Activated CD8-positive, alpha-beta memory T cell treated with anti-CD3 and anti-CD28 coated beads for 48 hours (primary cell): ENCODE results near the gene RLN3.
"Not testable (repeated sequence)": the region's sequence is repeated elsewhere in the genome, so short reads cannot be mapped to it uniquely, and the experiment has no call there.

ENCODE experiments used
- DNase-seq, 3 experiments: peaks; one replicate each; pipeline ENCODE4 v3.0.0-alpha.2; 2020; ENCODE audit warnings: low read depth in 2 of 3, low spot score in 2 of 3

The RLN3 gene

DNA sequence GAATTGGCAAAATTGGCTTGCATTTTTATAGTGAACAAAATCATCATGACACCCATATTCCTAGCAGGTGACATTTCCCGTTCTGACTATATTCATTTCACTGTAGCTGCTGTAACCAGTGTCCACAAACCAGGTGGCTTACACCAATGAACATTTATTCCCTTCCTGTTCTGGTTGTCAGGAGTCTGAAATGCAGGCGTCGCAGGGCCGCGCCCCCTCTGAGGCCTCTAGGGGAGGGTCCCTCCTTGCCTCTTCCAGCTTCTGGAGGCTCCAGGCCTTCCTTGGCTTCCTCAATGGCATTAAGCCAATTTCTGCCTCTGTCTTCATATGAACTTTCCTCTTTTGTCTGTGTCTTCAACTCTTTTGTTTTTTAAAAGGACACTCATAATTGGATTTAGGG lies 6.5 kb upstream of the RLN3 start:
- DNase-seq: no peak

DNA sequence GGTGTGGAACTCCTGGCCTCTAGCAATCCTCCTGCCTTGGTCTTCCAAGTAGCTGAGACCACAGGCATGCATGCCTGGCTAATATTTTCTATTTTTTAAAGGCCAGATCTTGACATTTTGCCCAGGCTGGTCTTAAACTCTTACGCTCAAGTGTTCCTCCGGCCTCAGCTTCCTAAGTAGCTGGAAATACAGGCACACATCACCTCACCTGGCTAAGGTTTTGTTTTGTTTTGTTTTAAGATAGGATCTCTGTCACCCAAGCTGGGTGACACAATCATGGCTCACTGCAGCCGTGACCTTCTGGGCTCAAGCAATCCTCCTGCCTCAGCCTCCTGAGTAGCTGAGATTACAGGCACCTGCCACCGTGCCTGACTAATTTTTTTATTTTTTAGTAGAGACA lies 5.5 kb upstream of the RLN3 start:
- DNase-seq: no peak

DNA sequence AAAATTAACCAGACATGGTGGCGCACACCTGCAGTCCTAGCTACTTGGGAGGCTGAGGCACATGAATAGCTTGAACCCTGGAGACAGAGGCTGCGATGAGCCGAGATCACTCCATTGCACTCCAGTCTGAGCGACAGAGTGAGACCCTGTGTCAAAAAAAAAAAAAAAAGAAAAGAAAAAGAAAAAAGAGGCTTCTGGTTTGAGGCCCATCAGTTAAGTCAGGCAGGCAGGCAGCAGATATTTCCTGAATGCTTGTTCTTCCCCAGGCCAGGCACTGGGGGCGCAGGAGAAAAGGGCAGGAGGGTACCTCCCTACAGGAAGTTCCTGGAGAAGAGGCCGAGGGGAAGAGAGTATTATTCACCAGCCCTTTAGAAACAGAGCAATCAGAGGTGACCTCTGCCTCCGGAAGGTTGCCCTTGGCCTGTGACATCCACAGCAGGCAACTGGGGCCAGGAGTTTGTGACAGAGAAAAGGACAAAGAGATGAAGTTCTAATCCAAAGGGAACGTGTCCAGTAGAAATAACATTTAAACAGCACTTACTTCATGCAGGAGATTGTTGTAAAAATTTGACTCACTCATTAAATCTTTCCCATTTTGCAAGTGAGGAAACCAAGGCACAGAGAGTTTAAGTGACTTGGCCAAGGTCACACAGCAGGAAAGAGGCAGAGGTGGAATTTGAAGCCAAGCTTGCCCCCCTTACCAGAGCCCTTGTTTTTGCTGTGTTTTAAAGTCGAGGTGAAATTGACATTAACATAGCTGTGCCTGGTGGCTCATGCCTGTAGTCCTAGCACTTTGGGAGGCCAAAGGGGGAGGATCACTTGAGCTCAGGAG lies 4.3 kb upstream of the RLN3 start:
- DNase-seq: no peak

DNA sequence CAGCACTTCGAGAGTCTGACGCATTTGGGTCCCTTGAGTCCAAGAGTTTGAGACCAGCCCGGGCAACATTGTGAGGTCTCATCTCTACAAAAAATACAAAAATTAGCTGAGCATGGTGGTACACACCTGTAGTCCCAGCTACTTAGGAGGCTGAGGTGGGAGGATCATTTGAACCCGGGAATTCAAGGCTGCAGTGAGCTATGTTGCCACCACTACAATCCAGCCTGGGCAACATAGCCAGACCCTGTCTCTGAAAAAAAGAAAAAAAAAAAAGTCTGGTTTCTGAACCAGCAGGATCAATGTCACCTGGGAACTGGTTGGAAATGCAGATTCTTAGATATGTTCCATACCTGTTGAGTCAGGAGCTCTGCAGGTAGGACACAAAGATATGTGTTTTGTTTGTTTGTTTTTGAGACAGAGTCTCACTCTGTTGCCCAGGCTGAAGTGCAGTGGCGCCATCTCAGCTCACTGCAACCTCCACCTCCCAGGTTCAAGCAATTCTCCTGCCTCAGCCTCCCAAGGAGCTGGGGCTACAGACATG lies 1.2 kb upstream of the RLN3 start:
- not testable (repeated sequence) for DNase-seq

DNA sequence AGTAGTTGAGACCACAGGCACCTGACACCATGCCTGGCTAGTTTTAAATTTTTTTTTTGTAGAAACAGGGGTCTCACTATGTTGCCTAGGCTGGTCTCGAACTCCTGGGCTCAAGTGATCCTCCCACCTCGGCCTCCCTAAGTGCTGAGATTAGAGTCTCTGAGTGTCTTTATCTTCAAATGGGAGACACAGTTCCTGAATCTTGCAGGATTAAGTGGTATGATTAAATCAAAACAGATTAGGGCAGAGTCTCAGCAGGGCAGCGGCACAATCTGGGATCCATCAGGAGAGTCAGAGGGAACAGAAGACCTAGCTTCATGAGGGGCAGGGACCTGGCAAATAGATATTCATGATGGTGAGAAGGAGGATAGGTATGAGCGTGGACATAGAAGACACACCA lies 953 bp downstream of the RLN3 start:
- DNase-seq: no peak

DNA sequence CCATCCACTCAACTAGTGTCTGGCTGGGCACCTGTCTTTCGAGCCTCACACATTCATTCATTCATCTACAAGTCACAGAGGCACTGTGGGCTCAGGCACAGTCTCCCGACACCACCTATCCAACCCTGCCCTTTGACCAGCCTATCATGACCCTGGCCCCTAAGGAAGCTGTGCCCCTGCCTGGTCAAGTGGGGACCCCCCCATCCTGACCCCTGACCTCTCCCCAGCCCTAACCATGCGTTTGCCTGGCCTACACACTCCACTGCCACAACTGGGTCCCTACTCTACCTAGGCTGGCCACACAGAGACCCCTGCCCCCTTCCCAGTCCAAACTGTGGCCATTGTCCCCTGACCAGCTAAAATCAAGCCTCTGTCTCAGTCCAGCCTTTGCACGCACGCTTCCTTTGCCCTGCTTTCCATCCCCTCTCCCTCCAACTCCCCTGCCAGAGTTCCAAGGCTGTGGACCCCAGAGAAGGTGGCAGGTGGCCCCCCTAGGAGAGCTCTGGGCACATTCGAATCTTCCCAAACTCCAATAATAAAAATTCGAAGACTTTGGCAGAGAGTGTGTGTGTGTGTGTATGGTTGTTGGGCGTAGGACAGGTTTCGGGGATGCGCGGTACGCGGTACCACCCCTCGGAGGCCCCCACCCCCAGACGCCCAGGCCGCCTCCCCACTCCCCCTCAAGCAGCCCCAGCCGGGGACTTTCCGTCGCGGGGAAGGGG lies 3.2 kb downstream of the RLN3 start:
- DNase-seq: no peak

DNA sequence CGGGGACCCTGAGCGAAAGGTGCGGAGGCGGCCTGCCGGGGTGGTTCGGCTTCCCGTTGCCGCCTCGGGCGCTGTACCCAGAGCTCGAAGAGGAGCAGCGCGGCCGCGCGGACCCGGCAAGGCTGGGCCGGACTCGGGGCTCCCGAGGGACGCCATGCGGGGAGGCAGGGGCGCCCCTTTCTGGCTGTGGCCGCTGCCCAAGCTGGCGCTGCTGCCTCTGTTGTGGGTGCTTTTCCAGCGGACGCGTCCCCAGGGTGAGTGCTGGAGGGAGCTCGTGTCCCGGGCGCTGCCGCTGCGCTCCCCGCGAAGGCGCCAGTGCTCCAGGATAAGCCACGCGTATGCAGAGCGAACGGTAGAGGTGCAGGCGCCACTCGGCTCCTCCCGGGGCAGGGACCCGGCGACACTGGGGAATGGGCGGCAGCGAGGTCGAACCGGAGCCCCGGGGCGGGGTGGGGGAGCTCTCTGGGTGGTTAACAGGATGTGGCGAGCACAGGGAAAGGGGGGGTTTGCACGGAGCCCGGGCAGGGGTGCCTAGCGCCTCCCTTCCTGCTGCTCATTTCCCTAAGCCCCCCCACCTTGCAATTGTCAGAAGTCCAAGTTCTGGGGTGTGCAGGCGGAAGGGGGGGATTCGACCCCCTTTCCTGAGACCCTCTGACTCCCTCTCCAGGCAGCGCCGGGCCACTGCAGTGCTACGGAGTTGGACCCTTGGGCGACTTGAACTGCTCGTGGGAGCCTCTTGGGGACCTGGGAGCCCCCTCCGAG lies 4.0 kb downstream of the RLN3 start, which contains the start of gene IL27RA:
Gene IL27RA (plus strand): TSS at position 44 of the 762 bp plus-strand sequence. CDS start 111 bp downstream, at position 155.
- peak; percentile 47 to 64 (median 56) for DNase-seq

DNA sequence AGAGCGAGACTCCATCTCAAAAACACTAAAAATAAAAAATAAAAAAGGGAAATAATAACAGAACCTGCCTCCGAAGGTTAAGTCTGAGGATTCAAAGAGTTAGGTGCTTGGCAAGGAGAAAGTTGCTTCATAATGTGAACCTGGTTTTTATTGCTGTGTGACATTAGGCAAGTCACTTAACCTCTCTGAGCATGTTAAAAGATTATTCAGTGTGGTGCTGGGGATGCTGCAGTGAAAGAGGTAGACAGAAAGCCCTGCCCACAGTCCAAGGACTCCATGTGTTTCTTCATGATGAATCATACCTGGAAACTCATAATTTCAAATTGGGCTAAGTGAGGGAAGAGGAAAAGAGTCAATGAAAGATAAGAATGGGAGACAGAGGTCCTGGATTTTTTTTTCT lies 6.0 kb downstream of the RLN3 start:
- DNase-seq: no peak

DNA sequence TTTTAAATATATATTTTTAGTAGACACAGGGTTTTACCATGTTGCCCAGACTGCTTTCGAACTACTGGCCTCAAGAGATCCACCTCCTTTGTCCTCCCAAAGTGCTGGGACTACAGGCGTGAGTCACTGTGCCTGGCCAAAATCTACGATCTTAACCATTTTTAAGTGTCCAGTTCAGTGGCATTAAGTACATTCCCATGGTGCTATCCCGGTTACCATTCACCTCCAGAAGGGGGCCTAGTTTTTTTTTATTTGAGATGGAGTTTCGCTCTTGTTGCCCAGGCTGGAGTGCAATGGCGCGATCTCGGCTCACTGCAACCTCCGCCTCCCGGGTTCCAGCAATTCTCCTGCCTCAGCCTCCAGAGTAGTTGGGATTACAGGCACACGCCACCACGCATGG lies 7.2 kb downstream of the RLN3 start:
- DNase-seq: not testable (repeated sequence)

DNA sequence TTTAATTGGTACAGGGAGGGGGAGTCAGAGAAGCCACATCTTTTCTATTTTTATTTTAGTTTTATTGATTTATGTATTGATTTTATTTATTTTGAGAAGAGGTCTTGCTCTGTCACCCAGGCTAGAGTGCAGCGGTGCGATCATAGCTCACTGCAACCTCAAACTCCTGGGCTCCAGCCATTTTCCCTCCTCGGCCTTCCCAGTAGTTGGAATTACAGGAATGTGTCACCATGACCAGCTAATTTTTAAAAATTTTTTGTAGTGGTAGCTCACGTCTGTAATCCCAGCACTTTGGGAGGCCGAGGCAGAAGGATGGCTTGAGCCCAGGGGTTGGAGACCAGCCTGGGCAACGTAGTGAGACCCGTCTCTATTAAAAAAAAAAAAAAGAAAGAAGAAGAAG lies 7.8 kb downstream of the RLN3 start:
- DNase-seq: no peak

DNA sequence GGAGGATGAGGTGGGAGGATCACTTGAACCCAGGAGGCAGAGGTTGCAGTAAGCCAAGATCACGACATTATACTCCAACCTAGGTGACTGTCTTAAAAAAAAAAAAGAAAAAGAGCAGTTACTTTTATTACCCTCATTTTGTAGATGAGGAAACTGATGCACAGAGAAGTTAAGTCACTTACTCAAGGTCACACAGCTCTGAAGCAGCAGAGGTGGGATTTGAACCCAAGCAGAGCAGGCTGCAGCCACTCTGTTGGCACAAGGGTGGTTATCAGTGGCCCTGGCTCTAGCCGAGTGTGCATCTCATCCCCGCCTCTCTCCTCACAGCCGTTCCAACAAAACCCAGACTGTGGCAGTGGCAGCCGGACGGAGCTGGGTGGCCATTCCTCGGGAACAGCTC lies 11.2 kb downstream of the RLN3 start:
- no peak for DNase-seq

DNA sequence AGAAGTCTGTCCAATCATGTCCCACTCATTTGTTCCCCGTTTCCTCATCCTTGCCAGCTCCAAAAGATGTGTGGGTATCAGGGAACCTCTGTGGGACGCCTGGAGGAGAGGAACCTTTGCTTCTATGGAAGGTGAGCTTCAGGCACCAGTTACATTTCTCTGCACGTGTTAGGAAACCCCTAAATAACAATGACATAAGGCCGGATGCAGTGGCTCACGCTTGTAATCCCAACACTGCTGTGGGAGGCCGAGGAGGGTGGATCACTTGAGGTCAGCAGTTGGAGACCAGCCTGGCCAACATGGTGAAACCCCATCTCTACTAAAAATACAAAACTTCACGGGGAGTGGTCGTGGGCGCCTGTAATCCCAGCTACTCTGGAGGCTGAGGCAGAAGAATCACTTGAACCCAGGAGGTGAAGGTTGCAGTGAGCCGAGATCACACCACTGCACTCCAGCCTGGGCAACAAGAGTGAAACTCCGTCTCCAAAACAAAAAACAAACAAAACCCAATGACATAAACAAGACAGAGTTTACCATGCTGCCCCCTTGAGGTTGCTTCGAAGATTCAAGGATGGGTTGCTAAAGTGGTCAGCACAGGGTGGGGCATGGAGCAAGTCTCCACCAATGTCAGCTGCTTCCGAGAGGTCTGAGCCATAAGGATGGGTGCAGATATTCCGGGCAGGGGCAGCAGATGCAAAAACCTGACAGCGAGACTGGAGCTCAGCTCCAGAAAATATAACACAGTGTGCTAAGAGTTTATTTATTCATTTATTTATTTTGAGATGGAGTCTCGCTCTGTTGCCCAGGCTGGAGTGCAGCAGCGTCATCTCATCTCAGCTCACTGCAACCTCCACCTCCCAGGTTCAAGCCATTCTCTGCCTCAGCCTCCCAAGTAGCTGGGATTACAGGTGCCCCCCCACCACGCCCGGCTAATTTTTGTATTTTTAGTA lies 15.0 kb downstream of the RLN3 start:
- not testable (repeated sequence) for DNase-seq

DNA sequence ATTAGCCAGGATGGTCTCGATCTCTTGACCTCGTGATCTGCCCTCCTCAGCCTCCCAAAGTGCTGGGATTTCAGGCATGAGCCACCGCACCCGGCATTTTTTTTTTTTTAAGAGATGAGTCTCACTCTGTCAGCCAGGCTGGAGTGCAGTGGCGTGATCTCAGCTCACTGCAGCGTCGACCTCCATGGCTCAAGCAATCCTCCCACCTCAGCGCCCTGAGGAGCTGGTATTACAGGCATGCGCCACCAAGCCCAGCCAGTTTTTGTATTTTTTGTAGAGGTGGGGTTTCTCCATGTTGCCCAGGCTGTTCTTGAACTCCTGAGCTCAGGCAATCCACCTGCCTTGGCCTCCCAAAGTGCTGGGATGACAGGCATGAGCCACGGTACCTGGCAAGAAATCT lies 19.9 kb downstream of the RLN3 start:
- DNase-seq: not testable (repeated sequence)

DNA sequence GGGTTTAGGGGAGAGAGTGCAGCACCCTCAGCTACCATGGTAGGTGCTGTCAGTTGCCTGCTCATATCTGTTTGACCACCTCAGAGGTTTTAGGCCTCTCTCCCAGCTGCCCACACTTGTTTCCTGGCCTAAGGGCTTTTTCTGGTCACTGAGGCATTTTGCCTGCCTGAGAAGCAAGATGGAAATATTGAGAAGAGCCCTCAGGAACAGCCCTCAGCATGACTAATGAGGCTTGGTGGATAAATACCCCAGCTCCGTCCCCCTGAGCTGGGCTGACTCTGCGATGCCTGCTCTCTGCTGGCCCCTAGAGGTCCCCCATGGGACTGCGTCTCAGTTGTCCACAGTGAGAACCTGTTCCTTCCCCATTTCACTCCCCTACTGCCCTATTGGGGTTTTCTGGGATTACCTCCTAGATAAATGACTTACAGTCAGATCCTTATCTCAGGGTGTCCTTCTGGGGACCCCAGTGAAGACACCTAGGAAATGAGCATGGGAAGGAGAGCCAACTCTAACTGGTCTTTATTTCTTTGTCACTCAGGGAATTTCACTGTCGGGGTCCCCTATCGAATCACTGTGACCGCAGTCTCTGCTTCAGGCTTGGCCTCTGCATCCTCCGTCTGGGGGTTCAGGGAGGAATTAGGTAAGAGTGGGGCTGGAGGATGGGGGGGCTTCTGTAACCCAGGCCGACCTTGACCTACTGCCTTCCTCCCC lies 20.6 kb downstream of the RLN3 start:
- DNase-seq: peak; percentile 51 to 71 (median 70)

DNA sequence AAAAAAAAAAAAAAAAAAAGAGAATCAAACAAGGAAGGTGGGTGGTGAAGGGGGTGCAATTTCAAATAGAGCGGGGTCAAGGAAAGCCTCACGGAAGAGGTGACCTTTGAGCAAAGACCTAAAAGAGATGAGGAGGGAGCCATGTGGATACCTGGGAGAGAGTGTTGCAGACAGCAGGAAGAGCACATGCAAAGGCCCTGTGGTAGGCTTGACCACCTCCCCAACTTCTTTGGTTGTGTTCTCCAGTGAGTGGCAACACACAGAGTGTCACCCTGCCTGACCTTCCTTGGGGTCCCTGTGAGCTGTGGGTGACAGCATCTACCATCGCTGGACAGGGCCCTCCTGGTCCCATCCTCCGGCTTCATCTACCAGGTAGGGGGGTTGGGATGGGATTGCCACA lies 22.6 kb downstream of the RLN3 start:
- DNase-seq: no peak

DNA sequence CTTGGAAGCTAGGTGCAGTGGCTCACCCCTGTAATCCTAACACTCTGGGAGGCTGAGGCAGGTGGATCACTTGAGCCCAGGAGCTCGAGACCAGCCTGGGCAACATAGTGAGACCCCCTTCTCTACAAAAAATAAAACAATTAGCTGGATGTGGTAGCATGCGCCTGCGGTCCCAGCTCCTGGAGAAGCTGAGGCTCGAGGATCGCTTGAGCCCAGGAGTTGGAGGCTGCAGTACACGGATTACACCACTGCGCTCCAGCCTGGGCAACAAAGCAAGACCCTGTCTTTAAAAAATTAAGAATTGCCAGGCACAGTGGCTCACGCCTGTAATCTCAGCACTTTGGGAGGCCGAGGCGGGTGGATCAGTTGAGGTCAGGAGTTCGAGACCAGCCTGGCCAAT lies 23.0 kb downstream of the RLN3 start:
- not testable (repeated sequence) for DNase-seq

DNA sequence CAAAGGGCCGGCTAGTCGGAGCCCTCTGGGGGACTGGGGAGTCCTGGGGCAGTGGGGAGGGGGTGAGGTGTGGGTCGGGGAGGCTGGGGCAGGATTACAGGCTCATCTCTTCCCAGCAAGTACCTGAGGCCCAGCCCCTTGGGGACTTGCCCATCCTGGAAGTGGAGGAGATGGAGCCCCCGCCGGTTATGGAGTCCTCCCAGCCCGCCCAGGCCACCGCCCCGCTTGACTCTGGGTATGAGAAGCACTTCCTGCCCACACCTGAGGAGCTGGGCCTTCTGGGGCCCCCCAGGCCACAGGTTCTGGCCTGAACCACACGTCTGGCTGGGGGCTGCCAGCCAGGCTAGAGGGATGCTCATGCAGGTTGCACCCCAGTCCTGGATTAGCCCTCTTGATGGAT lies 24.0 kb downstream of the RLN3 start:
- DNase-seq: no peak

DNA sequence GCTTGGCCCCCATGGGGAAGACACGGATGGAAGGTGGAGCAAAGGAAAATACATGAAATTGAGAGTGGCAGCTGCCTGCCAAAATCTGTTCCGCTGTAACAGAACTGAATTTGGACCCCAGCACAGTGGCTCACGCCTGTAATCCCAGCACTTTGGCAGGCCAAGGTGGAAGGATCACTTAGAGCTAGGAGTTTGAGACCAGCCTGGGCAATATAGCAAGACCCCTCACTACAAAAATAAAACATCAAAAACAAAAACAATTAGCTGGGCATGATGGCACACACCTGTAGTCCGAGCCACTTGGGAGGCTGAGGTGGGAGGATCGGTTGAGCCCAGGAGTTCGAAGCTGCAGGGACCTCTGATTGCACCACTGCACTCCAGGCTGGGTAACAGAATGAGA lies 24.5 kb downstream of the RLN3 start:
- DNase-seq: no peak

DNA sequence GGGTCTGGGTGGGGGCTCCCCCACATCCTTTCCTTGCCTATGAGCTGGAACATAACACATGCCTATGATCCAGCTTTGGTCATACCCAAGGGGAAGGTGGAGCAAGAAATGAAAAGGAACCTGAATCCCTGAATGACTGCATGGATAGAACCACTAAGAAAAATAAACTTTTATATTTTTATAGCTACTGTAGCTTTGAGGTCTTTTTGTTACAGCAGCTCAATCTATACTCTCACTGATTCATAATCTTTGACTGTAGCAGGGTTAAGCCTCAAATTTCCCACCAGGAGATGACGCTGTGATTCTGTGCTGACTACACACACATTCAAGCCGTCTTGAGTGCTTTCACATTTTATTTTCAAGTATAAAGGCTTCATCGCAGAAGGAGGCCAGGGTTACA lies 25.1 kb downstream of the RLN3 start:
- no peak for DNase-seq

DNA sequence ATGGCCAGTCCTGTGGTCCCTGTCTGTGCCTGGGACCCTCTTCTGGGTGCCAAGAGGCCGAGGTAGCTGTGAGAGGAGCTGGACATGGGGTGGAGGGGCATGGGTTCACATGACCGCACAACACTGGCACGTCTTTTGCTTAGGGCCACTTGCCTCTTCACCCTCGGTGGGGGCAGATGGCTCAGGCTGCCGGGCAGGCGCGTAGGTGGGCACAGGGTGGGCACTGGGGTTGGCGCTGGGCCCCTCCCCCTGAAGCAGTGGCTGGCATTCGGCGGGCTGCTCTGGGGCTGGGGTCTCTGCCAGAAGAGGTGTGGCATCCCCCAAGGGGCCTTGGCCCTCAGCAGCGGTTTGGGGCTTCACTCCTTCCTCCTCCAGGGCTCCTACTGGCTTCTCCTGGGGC lies 25.6 kb downstream of the RLN3 start:
- DNase-seq: no peak
